Trophoblast cell (in vitro differentiated cells and primary cell): Measurements from ENCODE around the gene GXYLT2.

ENCODE experiments used
- DNase-seq, 2 donors: peaks; one replicate each; pipeline ENCODE4 v3.0.0-alpha.2; 2016
- H2AFZ ChIP-seq: 2 replicates; pipeline ENCODE4 v1.6.1; 2013; ENCODE audit warnings: low read length, moderate library complexity, mild to moderate bottlenecking; ENCODE audit not compliant: insufficient read depth, poor library complexity
- H2AK5ac ChIP-seq: 2 replicates; pipeline ENCODE4 v1.6.1; 2013; ENCODE audit warnings: mild to moderate bottlenecking, low read length
- H2BK120ac ChIP-seq: 2 replicates; pipeline ENCODE4 v1.6.1; 2013; ENCODE audit warnings: low read length, mild to moderate bottlenecking, moderate library complexity; ENCODE audit not compliant: insufficient read depth, poor library complexity
- H2BK12ac ChIP-seq: 2 replicates; pipeline ENCODE4 v1.6.1; 2013; ENCODE audit warnings: mild to moderate bottlenecking, low read length, moderate library complexity
- H2BK5ac ChIP-seq: 2 replicates; pipeline ENCODE4 v1.6.1; 2013; ENCODE audit warnings: low read length, low read depth, moderate library complexity, mild to moderate bottlenecking; ENCODE audit not compliant: poor library complexity
- H3K14ac ChIP-seq: 2 replicates; pipeline ENCODE4 v1.6.1; 2013; ENCODE audit warnings: mild to moderate bottlenecking, low read length
- H3K18ac ChIP-seq: 2 replicates; pipeline ENCODE4 v1.6.1; 2013; ENCODE audit warnings: mild to moderate bottlenecking, low read length
- H3K23ac ChIP-seq: 2 replicates; pipeline ENCODE4 v1.6.1; 2013; ENCODE audit warnings: low read length
- H3K27ac ChIP-seq: 2 replicates; pipeline ENCODE4 v1.5.1; 2013; ENCODE audit warnings: low read depth, mild to moderate bottlenecking, inconsistent platforms, low read length, moderate library complexity
- H3K27me3 ChIP-seq: 2 replicates; pipeline ENCODE4 v1.6.1; 2013; ENCODE audit warnings: inconsistent platforms, mild to moderate bottlenecking, low read length, moderate library complexity; ENCODE audit not compliant: insufficient read depth
- H3K36me3 ChIP-seq, 2 experiments: 1 replicate in 1 of 2; 2 replicates in 1 of 2; pipeline ENCODE4 v1.6.1; 2013; ENCODE audit warnings: low read length in 2 of 2, mild to moderate bottlenecking in 2 of 2, moderate library complexity in 1 of 2; ENCODE audit not compliant: insufficient read depth in 2 of 2, control insufficient read depth in 1 of 2
- H3K4ac ChIP-seq: 2 replicates; pipeline ENCODE4 v1.6.1; 2013; ENCODE audit warnings: low read depth, mild to moderate bottlenecking, low read length, moderate library complexity
- H3K4me1 ChIP-seq, 2 experiments: 1 replicate in 1 of 2; 2 replicates in 1 of 2; pipeline ENCODE4 v1.6.1; 2013; ENCODE audit warnings: low read length in 2 of 2, mild to moderate bottlenecking in 2 of 2, moderate library complexity in 1 of 2; ENCODE audit not compliant: insufficient read depth in 2 of 2, control insufficient read depth in 1 of 2
- H3K4me2 ChIP-seq: 2 replicates; pipeline ENCODE4 v1.6.1; 2013; ENCODE audit warnings: inconsistent platforms, mild to moderate bottlenecking, low read length, moderate library complexity
- H3K4me3 ChIP-seq: 2 replicates; pipeline ENCODE4 v1.5.1; 2013; ENCODE audit warnings: mild to moderate bottlenecking, low read depth, low read length, inconsistent platforms
- H3K79me1 ChIP-seq: one replicate; pipeline ENCODE4 v1.6.1; 2013; ENCODE audit warnings: low read length
- H3K79me2 ChIP-seq: 2 replicates; pipeline ENCODE4 v1.6.1; 2013; ENCODE audit warnings: low read length, mild to moderate bottlenecking; ENCODE audit not compliant: control insufficient read depth, insufficient read depth, poor library complexity
- H3K9ac ChIP-seq: 2 replicates; pipeline ENCODE4 v1.6.1; 2013; ENCODE audit warnings: mild to moderate bottlenecking, low read length
- H3K9me3 ChIP-seq: 2 replicates; pipeline ENCODE4 v1.6.1; 2013; ENCODE audit warnings: low read depth, mild to moderate bottlenecking, control low read depth, inconsistent platforms, low read length; ENCODE audit not compliant: insufficient read depth
- H4K12ac ChIP-seq: 2 replicates; pipeline ENCODE4 v1.6.1; 2013; ENCODE audit warnings: low read depth, mild to moderate bottlenecking, low read length, moderate library complexity
- H4K8ac ChIP-seq: 2 replicates; pipeline ENCODE4 v1.6.1; 2013; ENCODE audit warnings: low read depth, mild to moderate bottlenecking, low read length, moderate library complexity
- H4K91ac ChIP-seq: one replicate; pipeline ENCODE4 v1.6.1; 2013; ENCODE audit warnings: low read depth, mild to moderate bottlenecking, low read length, moderate library complexity
- WGBS: extraction: QIAGEN DNeasy Blood & Tissue Kit; methylation state at CpG from one replicate; pipeline ENCODE4 v1.1.7; 2013; ENCODE audit warnings: missing lambda C conversion rate; ENCODE audit not compliant: insufficient read length, insufficient coverage; ENCODE audit errors: extremely low coverage; 5-methylcytosine and 5-hydroxymethylcytosine counted together

GXYLT2 gene

GRCh38 chr3:72949016-72949415 lies 61.2 kb downstream of the GXYLT2 start:
- DNase-seq: peak in 1 of 2 donors; percentile 20
- no peak overlapping the region for H4K12ac ChIP-seq
- H3K14ac ChIP-seq: no peak overlapping the region
- H2AFZ ChIP-seq: no peak overlapping the region
- H2BK12ac ChIP-seq: no peak overlapping the region
- no peak overlapping the region for H3K9ac ChIP-seq
- no peak overlapping the region for H2BK5ac ChIP-seq
- no peak overlapping the region for H3K23ac ChIP-seq
- no peak overlapping the region for H3K27ac ChIP-seq
- no peak overlapping the region for H2BK120ac ChIP-seq
- no peaks in the 10 kb centered on the region for H3K9me3 ChIP-seq
- no peak overlapping the region for H2AK5ac ChIP-seq
- no peak overlapping the region for H3K4me3 ChIP-seq
- peaks cover 9% of the 10 kb centered on the region in 2 experiments for H3K4me1 ChIP-seq
- no peak overlapping the region for H4K8ac ChIP-seq
- WGBS: no CpG with 5 or more reads among the region's 4 CpGs
- H3K79me1 ChIP-seq: no peaks in the 10 kb centered on the region
- no peak overlapping the region for H4K91ac ChIP-seq
- H3K27me3 ChIP-seq: no peaks in the 10 kb centered on the region
- H3K4me2 ChIP-seq: no peak overlapping the region
- H3K4ac ChIP-seq: no peak overlapping the region
- H3K36me3 ChIP-seq: no peaks in the 10 kb centered on the region
- no peaks in the 10 kb centered on the region for H3K79me2 ChIP-seq
- H3K18ac ChIP-seq: no peak overlapping the region

- Histone ChIP-seq H3K9ac (no peak overlapping the region), H2BK120ac (no peak overlapping the region), H3K18ac (no peak overlapping the region), H3K4ac (no peak overlapping the region), H4K91ac (no peak overlapping the region), H3K9me3 (no peaks in the 10 kb centered on the region), H3K23ac (no peak overlapping the region), H3K79me2 (no peaks in the 10 kb centered on the region), H3K79me1 (no peaks in the 10 kb centered on the region), H3K4me3 (no peak overlapping the region), H3K36me3 (no peaks in the 10 kb centered on the region), H3K14ac (no peak overlapping the region), H2AFZ (no peak overlapping the region), H4K8ac (no peak overlapping the region), H3K27ac (no peak overlapping the region), H3K27me3 (no peaks in the 10 kb centered on the region), H3K4me2 (no peak overlapping the region), H3K4me1 (peaks cover 9% of the 10 kb centered on the region in 2 experiments), H2BK5ac (no peak overlapping the region), H4K12ac (no peak overlapping the region), H2AK5ac (no peak overlapping the region), H2BK12ac (no peak overlapping the region)
- DNase-seq: no peak
- WGBS: no CpG with 5 or more reads among the region's 8 CpGs
Measured at GRCh38 chr3:72950372-72950771, 62.5 kb downstream of the GXYLT2 start.

GRCh38 chr3:72950801-72951200 lies 63.0 kb downstream of the GXYLT2 start:
- Histone ChIP-seq H3K36me3 (no peaks in the 10 kb centered on the region), H2BK5ac (no peak overlapping the region), H2AK5ac (no peak overlapping the region), H3K14ac (no peak overlapping the region), H3K4me3 (no peak overlapping the region), H3K79me1 (no peaks in the 10 kb centered on the region), H4K91ac (no peak overlapping the region), H3K18ac (no peak overlapping the region), H3K79me2 (no peaks in the 10 kb centered on the region), H2AFZ (no peak overlapping the region), H3K27me3 (no peaks in the 10 kb centered on the region), H3K27ac (no peak overlapping the region), H3K4ac (no peak overlapping the region), H2BK120ac (no peak overlapping the region), H2BK12ac (no peak overlapping the region), H3K9ac (no peak overlapping the region), H4K8ac (no peak overlapping the region), H3K23ac (no peak overlapping the region), H4K12ac (no peak overlapping the region), H3K4me2 (no peak overlapping the region), H3K4me1 (peaks cover 7 to 9% of the 10 kb centered on the region in 2 experiments), H3K9me3 (no peaks in the 10 kb centered on the region)
- no peak for DNase-seq
- WGBS: no CpG with 5 or more reads among the region's 4 CpGs

- no peak overlapping the region for H2BK12ac ChIP-seq
- no peak overlapping the region for H3K18ac ChIP-seq
- no CpG with 5 or more reads among the region's 6 CpGs for WGBS
- peaks cover 4 to 7% of the 10 kb centered on the region in 2 experiments for H3K4me1 ChIP-seq
- H2AK5ac ChIP-seq: no peak overlapping the region
- H4K8ac ChIP-seq: no peak overlapping the region
- no peak overlapping the region for H3K4ac ChIP-seq
- no peak overlapping the region for H4K12ac ChIP-seq
- no peak overlapping the region for H3K27ac ChIP-seq
- H3K36me3 ChIP-seq: no peaks in the 10 kb centered on the region
- peak in 1 of 2 donors; percentile 63 for DNase-seq
- no peaks in the 10 kb centered on the region for H3K79me1 ChIP-seq
- no peak overlapping the region for H3K4me3 ChIP-seq
- H3K9me3 ChIP-seq: no peaks in the 10 kb centered on the region
- H3K79me2 ChIP-seq: no peaks in the 10 kb centered on the region
- no peak overlapping the region for H3K23ac ChIP-seq
- no peak overlapping the region for H3K9ac ChIP-seq
- no peak overlapping the region for H4K91ac ChIP-seq
- H2BK120ac ChIP-seq: no peak overlapping the region
- H2AFZ ChIP-seq: no peak overlapping the region
- no peak overlapping the region for H2BK5ac ChIP-seq
- H3K27me3 ChIP-seq: no peaks in the 10 kb centered on the region
- H3K14ac ChIP-seq: no peak overlapping the region
- peak overlapping the region; percentile 38 for H3K4me2 ChIP-seq
Measured at GRCh38 chr3:72951259-72951722, 63.4 kb downstream of the GXYLT2 start.
